ENCODE results near the gene DAPK1.

The DAPK1 gene

DNA sequence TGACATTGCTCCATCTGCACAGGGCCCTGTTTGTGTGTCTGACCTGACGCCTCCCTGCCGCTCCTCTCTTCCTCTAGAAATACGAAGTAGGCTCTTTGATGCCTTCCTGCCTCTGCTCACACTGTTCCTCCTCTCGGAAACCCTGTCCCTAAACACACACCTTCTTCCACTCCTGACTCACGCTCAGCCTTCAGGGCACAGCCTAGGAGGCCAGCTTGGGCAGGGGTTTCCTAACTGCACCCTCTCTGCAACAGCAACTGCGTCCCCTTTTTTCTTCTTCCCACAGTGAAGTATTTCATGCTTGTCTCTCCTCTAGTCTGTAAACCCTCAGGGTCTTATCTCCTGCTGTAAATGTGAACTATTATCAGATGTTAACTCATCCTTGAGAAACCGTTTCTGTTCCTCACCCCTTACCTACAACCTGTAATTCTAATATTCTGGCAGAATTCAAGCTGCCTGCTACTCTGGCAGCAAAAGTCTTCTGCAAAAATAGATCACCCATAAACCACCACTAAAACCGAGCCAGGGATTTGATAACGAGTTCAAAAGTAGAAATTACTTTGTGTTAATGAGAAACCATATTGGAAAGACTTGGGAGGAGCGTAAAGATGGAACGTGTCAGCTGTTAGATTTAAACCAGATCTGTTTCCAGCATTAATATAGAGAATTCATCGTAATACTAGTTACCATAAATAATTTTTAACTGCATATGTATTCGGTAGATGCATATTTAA, 100.2 kb downstream of the DAPK1 start:
- Histone ChIP-seq H3K4me2 (ENCODE audit: insufficient read depth, low read length) (no peak overlapping the region), H2AFZ (ENCODE audit: low read depth, low read length) (no peak overlapping the region), H4K20me1 (ENCODE audit: insufficient read depth, low read length) (no peaks in the 10 kb centered on the region), H3K4me1 (ENCODE audit: insufficient read depth, low read length) (no peaks in the 10 kb centered on the region), H3K4me3 (ENCODE audit: low read depth in 1 of 2, low read length in 2 of 2) (no peak overlapping the region), H3K36me3 (ENCODE audit: insufficient read depth, low read length) (no peaks in the 10 kb centered on the region), H3K9me3 (ENCODE audit: insufficient read depth, low read length, severe bottlenecking) (no peaks in the 10 kb centered on the region), H3K27ac (ENCODE audit: low read length) (no peak overlapping the region), H3K79me2 (ENCODE audit: insufficient read depth, low read length) (no peaks in the 10 kb centered on the region), H3K9ac (ENCODE audit: low read depth, low read length) (no peak overlapping the region), H3K27me3 (ENCODE audit: insufficient read depth, low read length, poor library complexity) (no peaks in the 10 kb centered on the region)
- TF ChIP-seq, protein P1, sequence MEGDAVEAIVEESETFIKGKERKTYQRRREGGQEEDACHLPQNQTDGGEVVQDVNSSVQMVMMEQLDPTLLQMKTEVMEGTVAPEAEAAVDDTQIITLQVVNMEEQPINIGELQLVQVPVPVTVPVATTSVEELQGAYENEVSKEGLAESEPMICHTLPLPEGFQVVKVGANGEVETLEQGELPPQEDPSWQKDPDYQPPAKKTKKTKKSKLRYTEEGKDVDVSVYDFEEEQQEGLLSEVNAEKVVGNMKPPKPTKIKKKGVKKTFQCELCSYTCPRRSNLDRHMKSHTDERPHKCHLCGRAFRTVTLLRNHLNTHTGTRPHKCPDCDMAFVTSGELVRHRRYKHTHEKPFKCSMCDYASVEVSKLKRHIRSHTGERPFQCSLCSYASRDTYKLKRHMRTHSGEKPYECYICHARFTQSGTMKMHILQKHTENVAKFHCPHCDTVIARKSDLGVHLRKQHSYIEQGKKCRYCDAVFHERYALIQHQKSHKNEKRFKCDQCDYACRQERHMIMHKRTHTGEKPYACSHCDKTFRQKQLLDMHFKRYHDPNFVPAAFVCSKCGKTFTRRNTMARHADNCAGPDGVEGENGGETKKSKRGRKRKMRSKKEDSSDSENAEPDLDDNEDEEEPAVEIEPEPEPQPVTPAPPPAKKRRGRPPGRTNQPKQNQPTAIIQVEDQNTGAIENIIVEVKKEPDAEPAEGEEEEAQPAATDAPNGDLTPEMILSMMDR (IDR thresholded peaks at IDR 0.05; ENCODE audit: borderline replicate concordance, extremely low read depth, low read length, poor library complexity, severe bottlenecking) = no peak
- TF ChIP-seq EZH2 (IDR thresholded peaks at IDR 0.05; ENCODE audit: borderline replicate concordance, low read depth, low read length, severe bottlenecking) = no peak
- DNase-seq = no peak
- ATAC-seq (ENCODE audit: insufficient read depth, low read depth) = no peak

DNA sequence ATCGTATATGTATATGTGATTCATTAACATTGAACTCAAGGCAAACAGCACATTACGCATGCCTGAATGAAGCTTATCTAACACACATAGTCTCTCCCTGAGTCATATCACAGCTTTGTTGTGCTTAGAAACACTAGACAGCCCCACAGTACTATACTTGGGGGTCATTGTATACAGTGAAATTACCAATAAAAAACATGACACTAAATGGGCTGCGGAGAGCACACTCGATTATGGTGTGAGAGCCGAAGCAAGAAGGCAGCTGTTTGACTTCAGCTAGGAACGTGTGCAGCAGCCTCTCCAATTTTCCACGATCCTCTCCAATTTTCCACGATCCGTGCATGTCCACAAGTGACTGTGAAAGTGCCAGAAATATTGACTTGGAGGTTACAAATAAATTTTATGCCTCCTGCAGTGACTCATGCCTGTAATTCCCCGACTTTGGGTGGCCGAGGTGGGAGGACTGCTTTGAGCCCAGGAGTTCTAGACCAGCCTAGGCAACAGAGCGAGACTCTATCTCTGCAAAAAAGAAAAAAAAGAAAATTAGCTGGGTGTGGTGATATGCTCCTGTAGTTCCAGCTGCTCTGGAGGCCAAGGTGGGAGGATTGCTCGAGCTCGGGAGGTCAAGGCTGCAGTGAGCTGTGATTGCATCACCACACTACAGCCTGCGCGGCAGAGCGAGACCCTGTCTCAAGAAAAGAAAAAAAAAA, 102.4 kb downstream of the DAPK1 start:
- no peak overlapping the region for H3K4me3 ChIP-seq (ENCODE audit: low read depth in 1 of 2, low read length in 2 of 2)
- DNase-seq (no peak), ATAC-seq (ENCODE audit: insufficient read depth, low read depth) (no peak)
- no peaks in the 10 kb centered on the region for H3K79me2 ChIP-seq (ENCODE audit: insufficient read depth, low read length)
- no peak overlapping the region for H3K9ac ChIP-seq (ENCODE audit: low read depth, low read length)
- H4K20me1 ChIP-seq (ENCODE audit: insufficient read depth, low read length) = no peaks in the 10 kb centered on the region
- H3K27ac ChIP-seq (ENCODE audit: low read length) = no peak overlapping the region
- no peaks in the 10 kb centered on the region for H3K9me3 ChIP-seq (ENCODE audit: insufficient read depth, low read length, severe bottlenecking)
- H3K4me2 ChIP-seq (ENCODE audit: insufficient read depth, low read length) = no peak overlapping the region
- TF ChIP-seq, protein P1 (IDR thresholded peaks at IDR 0.05; ENCODE audit: borderline replicate concordance, extremely low read depth, low read length, poor library complexity, severe bottlenecking) = no peak
- TF ChIP-seq EZH2 (IDR thresholded peaks at IDR 0.05; ENCODE audit: borderline replicate concordance, low read depth, low read length, severe bottlenecking) = no peak
- no peaks in the 10 kb centered on the region for H3K27me3 ChIP-seq (ENCODE audit: insufficient read depth, low read length, poor library complexity)
- H3K36me3 ChIP-seq (ENCODE audit: insufficient read depth, low read length) = no peaks in the 10 kb centered on the region
- no peak overlapping the region for H2AFZ ChIP-seq (ENCODE audit: low read depth, low read length)
- peaks cover 16% of the 10 kb centered on the region for H3K4me1 ChIP-seq (ENCODE audit: insufficient read depth, low read length)

DNA sequence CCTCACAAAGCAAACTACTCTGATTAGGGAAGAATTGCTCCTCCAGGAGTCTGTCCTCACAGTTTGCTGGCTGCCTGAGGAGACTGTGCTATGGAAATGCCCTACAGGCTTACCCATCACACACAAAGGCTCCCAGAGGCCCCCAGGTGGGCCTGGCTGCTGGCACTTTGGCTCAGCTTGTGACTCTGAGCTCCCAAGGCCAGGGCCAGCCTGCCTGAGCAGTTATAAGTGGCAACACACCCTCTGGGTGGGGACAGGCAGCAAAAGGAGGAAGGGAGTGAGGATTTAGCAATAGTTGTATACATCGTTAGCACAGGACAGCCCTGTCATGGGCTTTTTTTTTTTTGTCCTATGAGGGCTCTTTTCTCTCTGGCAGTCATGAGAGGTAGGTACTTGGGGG, 103.5 kb downstream of the DAPK1 start:
- no peak overlapping the region for H3K4me2 ChIP-seq (ENCODE audit: insufficient read depth, low read length)
- DNase-seq = no peak
- H3K9ac ChIP-seq (ENCODE audit: low read depth, low read length) = no peak overlapping the region

More for the DNA sequence above, 103.5 kb downstream of the DAPK1 start:
- Histone ChIP-seq H2AFZ (ENCODE audit: low read depth, low read length) (no peak overlapping the region), H3K27me3 (ENCODE audit: insufficient read depth, low read length, poor library complexity) (no peaks in the 10 kb centered on the region), H3K4me3 (ENCODE audit: low read depth in 1 of 2, low read length in 2 of 2) (no peak overlapping the region), H3K9me3 (ENCODE audit: insufficient read depth, low read length, severe bottlenecking) (no peaks in the 10 kb centered on the region), H3K27ac (ENCODE audit: low read length) (no peak overlapping the region), H4K20me1 (ENCODE audit: insufficient read depth, low read length) (no peaks in the 10 kb centered on the region), H3K79me2 (ENCODE audit: insufficient read depth, low read length) (no peaks in the 10 kb centered on the region), H3K36me3 (ENCODE audit: insufficient read depth, low read length) (no peaks in the 10 kb centered on the region), H3K4me1 (ENCODE audit: insufficient read depth, low read length) (peaks cover 27% of the 10 kb centered on the region)
- TF ChIP-seq, protein P1 (IDR thresholded peaks at IDR 0.05; ENCODE audit: borderline replicate concordance, extremely low read depth, low read length, poor library complexity, severe bottlenecking) = no peak
- no peak for TF ChIP-seq EZH2 (IDR thresholded peaks at IDR 0.05; ENCODE audit: borderline replicate concordance, low read depth, low read length, severe bottlenecking)
- no peak for ATAC-seq (ENCODE audit: insufficient read depth, low read depth)

All from DND-41 (cell line).